K562 (cell line): Measurements from ENCODE around the gene SSH3. TPM values are rescaled to one million over a fixed set of nuclear protein-coding genes. Genes with fewer than 3 reads are reported as not detected.

ENCODE experiments used
- ATF1 ChIP-seq, 2 experiments: fragments of 450-650 bp in 1 of 2; IDR thresholded peaks; 2 replicates each; pipeline ENCODE4 v1.6.1; 2016; ENCODE audit warnings: missing compliant biosample characterization in 1 of 2, missing genetic modification characterization in 1 of 2
- CBFA2T3 ChIP-seq: fragments of 450-650 bp; IDR thresholded peaks from 2 replicates; pipeline ENCODE4 v1.6.1; 2017
- ETS2 ChIP-seq: IDR thresholded peaks from 2 replicates; pipeline ENCODE4 v1.6.1; 2016; ENCODE audit warnings: borderline replicate concordance, missing genetic modification characterization, mild to moderate bottlenecking, moderate library complexity, missing compliant biosample characterization; ENCODE audit not compliant: poor library complexity, severe bottlenecking
- GATA2 ChIP-seq: sonication (generic); formaldehyde crosslinking; IDR thresholded peaks from 2 replicates; pipeline ENCODE4 v1.4.0; 2020; ENCODE audit warnings: mild to moderate bottlenecking, missing genetic modification reagents
- KLF13 ChIP-seq: fragments of 450-650 bp; IDR thresholded peaks from 2 replicates; pipeline ENCODE4 v1.6.1; 2016; ENCODE audit warnings: missing genetic modification characterization, low read depth, mild to moderate bottlenecking, missing compliant biosample characterization, moderate library complexity, borderline replicate concordance
- LARP7 ChIP-seq: fragments of 450-650 bp; IDR thresholded peaks from 2 replicates; pipeline ENCODE4 v1.6.1; 2016
- MEIS2 ChIP-seq: fragments of 450-650 bp; IDR thresholded peaks from 2 replicates; pipeline ENCODE4 v1.6.1; 2014; ENCODE audit warnings: mild to moderate bottlenecking; ENCODE audit not compliant: partially characterized antibody
- NEUROD1 ChIP-seq: fragments of 150-350 bp; IDR thresholded peaks from 2 replicates; pipeline ENCODE4 v1.6.1; 2014; ENCODE audit warnings: borderline replicate concordance, low read length, low read depth; ENCODE audit not compliant: partially characterized antibody
- NFRKB ChIP-seq: fragments of 450-650 bp; IDR thresholded peaks from 2 replicates; pipeline ENCODE4 v1.6.1; 2016; ENCODE audit warnings: low read depth
- NR2C2 ChIP-seq, 2 experiments: fragments of 200-800 bp in 1 of 2; sonication (Bioruptor generic) in 1 of 2; sonication (generic) in 1 of 2; formaldehyde crosslinking in 1 of 2; IDR thresholded peaks; 2 replicates each; pipeline versions ENCODE4 v1.6.1 to v1.8.0; 2016 to 2022; ENCODE audit warnings: mild to moderate bottlenecking in 1 of 2, missing compliant biosample characterization in 1 of 2, missing genetic modification characterization in 1 of 2, missing genetic modification reagents in 1 of 2
- PCBP2 ChIP-seq: fragments of 200-400 bp; formaldehyde crosslinking; IDR thresholded peaks from 2 replicates; pipeline ENCODE4 v1.6.1; 2018; ENCODE audit warnings: low read length, low read depth, mild to moderate bottlenecking, moderate library complexity; ENCODE audit not compliant: poor library complexity, severe bottlenecking
- PKNOX1 ChIP-seq: fragments of 450-650 bp; IDR thresholded peaks from 2 replicates; pipeline ENCODE4 v1.6.1; 2016
- PTRF ChIP-seq: fragments of 450-650 bp; IDR thresholded peaks from 2 replicates; pipeline ENCODE4 v1.6.1; 2016; ENCODE audit warnings: mild to moderate bottlenecking, missing genetic modification characterization, missing compliant biosample characterization
- RCOR1 ChIP-seq, 2 experiments: IDR thresholded peaks; 2 replicates each; pipeline ENCODE4 v1.6.1; 2012; ENCODE audit warnings: low read depth in 2 of 2, low read length in 2 of 2, borderline replicate concordance in 1 of 2, improper control_type of control experiment in 1 of 2
- SP2 ChIP-seq: IDR thresholded peaks from 2 replicates; pipeline ENCODE4 v1.6.1; 2011; ENCODE audit warnings: mild to moderate bottlenecking, low read depth, low read length, moderate library complexity; ENCODE audit not compliant: poor library complexity, severe bottlenecking; ENCODE audit errors: extremely low read depth
- TEAD2 ChIP-seq: fragments of 450-650 bp; IDR thresholded peaks from 2 replicates; pipeline ENCODE4 v1.6.1; 2016; ENCODE audit warnings: missing genetic modification characterization, control low read depth, missing compliant biosample characterization
- UBTF ChIP-seq, 2 experiments: IDR thresholded peaks; 2 replicates each; pipeline ENCODE4 v1.6.1; 2012; ENCODE audit warnings: improper control_type of control experiment in 2 of 2, low read depth in 2 of 2, low read length in 2 of 2, borderline replicate concordance in 1 of 2
- ZFX ChIP-seq: sonication (generic); formaldehyde crosslinking; IDR thresholded peaks from 2 replicates; pipeline ENCODE4 v1.8.0; 2022; ENCODE audit warnings: mild to moderate bottlenecking, missing genetic modification reagents, moderate library complexity
- ZNF324 ChIP-seq: fragments of 250-450 bp; sonication (Bioruptor Pico); IDR thresholded peaks from 2 replicates; pipeline ENCODE4 v1.4.0; 2020; ENCODE audit warnings: mild to moderate bottlenecking
- ZNF41 ChIP-seq: fragments of 250-450 bp; sonication (Bioruptor Pico); conservative IDR thresholded peaks from 2 replicates; pipeline ENCODE4 v1.4.0; 2020; ENCODE audit warnings: mild to moderate bottlenecking
- ZNF740 ChIP-seq, 3 experiments: fragments of 200-800 bp in 1 of 3; sonication (Bioruptor generic) in 1 of 3; sonication (generic) in 1 of 3; formaldehyde crosslinking in 1 of 3; IDR thresholded peaks; 2 replicates each; pipeline versions ENCODE4 v1.6.1 to v1.8.0; 2016 to 2022; ENCODE audit warnings: mild to moderate bottlenecking in 2 of 3, missing compliant biosample characterization in 2 of 3, missing genetic modification characterization in 2 of 3, missing genetic modification reagents in 1 of 3
- ZNF764 ChIP-seq: fragments of 250-450 bp; sonication (Bioruptor Pico); IDR thresholded peaks from 2 replicates; pipeline ENCODE4 v1.4.0; 2020; ENCODE audit warnings: low read depth, mild to moderate bottlenecking, moderate library complexity
- ZNF785 ChIP-seq: fragments of 250-450 bp; sonication (Bioruptor Pico); IDR thresholded peaks from 2 replicates; pipeline ENCODE4 v1.4.0; 2020; ENCODE audit warnings: mild to moderate bottlenecking
- polyA plus RNA-seq, 8 experiments: library from polyadenylated mRNA; depleted of rRNA in 4 of 8; stranded (reverse) in 5 of 8; unstranded in 3 of 8; fragments of >200 nt; fragmentation: Nextera tagmentation in 2 of 8; fragmentation: Illumina TruSeq in 1 of 8; extraction: Ambion mirVana in 2 of 8; extraction: Trizol in 1 of 8; gene quantifications; 2 replicates each; pipeline versions ENCODE4 v1.2.1 to v1.2.3, GENCODE V29; 2011 to 2014; ENCODE audit warnings: inconsistent platforms in 1 of 8, missing spikeins in 1 of 8
- total RNA-seq, 7 experiments: library from RNA; depleted of rRNA in 6 of 7; stranded (reverse); fragments of >200 nt in 6 of 7; fragmentation: Illumina TruSeq in 2 of 7; extraction: Trizol in 2 of 7; gene quantifications; 2 replicates each; pipeline versions ENCODE4 v1.2.1 to v1.2.3, GENCODE V29; 2011 to 2021; ENCODE audit warnings: low replicate concordance in 1 of 7

The SSH3 gene
- total and polyA plus RNA-seq, 9 of the 15 experiments (the other 6 are each of a cell fraction or from before 2014, with no cell fraction given) = 0.07 to 1.0 (median 0.24) TPM; not detected in 3

- no peak for TF ChIP-seq ETS2
- TF ChIP-seq NFRKB = no peak
- TF ChIP-seq ZNF740 (CRISPR knock-in tag; IDR thresholded peaks at IDR 0.05) = peak; percentile 3; the same call in 1 of the 2 replicates
- no peak for TF ChIP-seq ZNF740 (tag; IDR thresholded peaks at IDR 0.05)
- TF ChIP-seq RCOR1 (IDR thresholded peaks at IDR 0.05; ENCODE audit: borderline replicate concordance in 1 of 2, low read depth in 2 of 2, low read length in 2 of 2) = no peak
- no peak for TF ChIP-seq PKNOX1
- no peak for TF ChIP-seq SP2
- no peak for TF ChIP-seq PTRF (tag)
- no peak for TF ChIP-seq ZNF324 (CRISPR knock-in tag)
- no peak for TF ChIP-seq CBFA2T3
- TF ChIP-seq MEIS2 = no peak
- TF ChIP-seq ATF1 (CRISPR knock-in tag; IDR thresholded peaks at IDR 0.05) = no peak
- TF ChIP-seq ATF1 (tag; IDR thresholded peaks at IDR 0.05) = no peak
- no peak for TF ChIP-seq TEAD2
- TF ChIP-seq ZFX = no peak; the same call in 1 of the 2 replicates
- TF ChIP-seq PCBP2 = no peak
- TF ChIP-seq UBTF (IDR thresholded peaks at IDR 0.05; ENCODE audit: borderline replicate concordance in 1 of 2, low read depth in 2 of 2, low read length in 2 of 2) = no peak
- TF ChIP-seq LARP7 = 0 out of 2 replicates have a peak, but pooled peaks have one; percentile 46
- no peak for TF ChIP-seq NEUROD1
- TF ChIP-seq ZNF764 = no peak
- TF ChIP-seq ZNF785 (CRISPR knock-in tag) = no peak
- no peak for TF ChIP-seq NR2C2 (CRISPR knock-in tag; IDR thresholded peaks at IDR 0.05)
- TF ChIP-seq NR2C2 (tag; IDR thresholded peaks at IDR 0.05) = no peak
- TF ChIP-seq GATA2 (CRISPR knock-in tag) = no peak
- TF ChIP-seq ZNF41 (CRISPR knock-in tag) = no peak
- no peak for TF ChIP-seq KLF13 (tag)
Measured at GRCh38 chr11:67352546-67353316, 49.4 kb downstream of the SSH3 start (continued).
